Mesodermal cell (in vitro differentiated cells): Measurements from ENCODE around the gene FNIP2.

Experiments used
- H3K27ac ChIP-seq: 2 replicates; pipeline ENCODE4 v1.7.0; 2013; ENCODE audit warnings: mild to moderate bottlenecking, low read depth, low read length, moderate library complexity; ENCODE audit not compliant: severe bottlenecking
- H3K36me3 ChIP-seq: 2 replicates; pipeline ENCODE4 v1.7.1; 2013; ENCODE audit warnings: mild to moderate bottlenecking, low read length, moderate library complexity; ENCODE audit not compliant: control insufficient read depth, insufficient read depth
- H3K4me1 ChIP-seq: one replicate; pipeline ENCODE4 v1.7.1; 2013; ENCODE audit warnings: mild to moderate bottlenecking, low read length; ENCODE audit not compliant: insufficient read depth, control insufficient read depth, poor library complexity, severe bottlenecking
- H3K4me3 ChIP-seq: 2 replicates; pipeline ENCODE4 v1.7.0; 2013; ENCODE audit warnings: low read length, control low read depth, mild to moderate bottlenecking; ENCODE audit not compliant: insufficient read depth, poor library complexity, severe bottlenecking; ENCODE audit errors: extremely low read depth
- H3K9me3 ChIP-seq: 2 replicates; pipeline ENCODE4 v1.7.1; 2013; ENCODE audit warnings: mild to moderate bottlenecking, low read length, moderate library complexity; ENCODE audit not compliant: control insufficient read depth
- WGBS, 2 experiments: methylation state at CpG; one replicate each; pipeline ENCODE4 v1.1.5; 2013; ENCODE audit warnings: missing lambda C conversion rate in 2 of 2; ENCODE audit not compliant: insufficient coverage in 2 of 2; 5-methylcytosine and 5-hydroxymethylcytosine counted together

The FNIP2 gene

GRCh38 chr4:158857951-158858350, 89.1 kb downstream of the FNIP2 start:
- Histone ChIP-seq H3K36me3 (peaks cover 31% of the 10 kb centered on the region), H3K4me1 (no peaks in the 10 kb centered on the region), H3K27ac (no peak overlapping the region), H3K4me3 (no peak overlapping the region), H3K9me3 (no peaks in the 10 kb centered on the region)
- 100% methylated on average over 1 of the region's 1 CpG for WGBS, 2 experiments

- Histone ChIP-seq H3K9me3 (no peaks in the 10 kb centered on the region), H3K36me3 (peaks cover 36% of the 10 kb centered on the region), H3K4me3 (no peak overlapping the region), H3K4me1 (no peaks in the 10 kb centered on the region), H3K27ac (no peak overlapping the region)
- WGBS, 2 experiments: 94 to 100% methylated on average over 3 of the region's 6 CpGs
Observed at GRCh38 chr4:158858410-158859199, 89.8 kb downstream of the FNIP2 start.

- Histone ChIP-seq H3K27ac (no peak overlapping the region), H3K4me3 (no peak overlapping the region), H3K36me3 (peaks cover 36% of the 10 kb centered on the region), H3K4me1 (no peaks in the 10 kb centered on the region), H3K9me3 (no peaks in the 10 kb centered on the region)
- WGBS, 2 experiments: 100% methylated on average over 1 to 2 of the region's 4 CpGs
Observed at GRCh38 chr4:158859661-158860060, 90.8 kb downstream of the FNIP2 start.

DNA sequence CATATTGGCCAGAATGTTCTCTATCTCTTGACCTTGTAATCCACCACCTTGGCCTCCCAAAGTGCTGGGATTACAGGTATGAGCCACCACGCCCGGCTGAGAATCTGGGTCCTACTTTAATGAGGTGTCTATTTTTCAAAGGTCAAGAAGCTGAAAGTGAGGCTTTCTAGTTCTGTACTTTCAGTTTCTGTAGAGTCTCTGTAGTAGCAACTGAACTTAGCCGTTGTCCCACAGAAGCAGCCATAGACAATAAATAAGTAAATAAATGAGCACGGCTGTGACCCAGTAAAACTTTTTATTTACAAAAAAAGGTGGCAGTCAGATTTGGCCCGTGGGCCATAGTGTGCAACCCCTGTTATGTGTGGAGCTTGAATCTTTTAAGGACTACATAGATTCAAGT, 92.0 kb downstream of the FNIP2 start:
- 76% methylated on average over 2 of the region's 5 CpGs; no CpG with 5 or more reads in 1 of the 2 experiments for WGBS, 2 experiments
- no peak overlapping the region for H3K27ac ChIP-seq
- H3K4me1 ChIP-seq: no peaks in the 10 kb centered on the region
- no peaks in the 10 kb centered on the region for H3K9me3 ChIP-seq
- no peak overlapping the region for H3K4me3 ChIP-seq
- peaks cover 36% of the 10 kb centered on the region for H3K36me3 ChIP-seq

DNA sequence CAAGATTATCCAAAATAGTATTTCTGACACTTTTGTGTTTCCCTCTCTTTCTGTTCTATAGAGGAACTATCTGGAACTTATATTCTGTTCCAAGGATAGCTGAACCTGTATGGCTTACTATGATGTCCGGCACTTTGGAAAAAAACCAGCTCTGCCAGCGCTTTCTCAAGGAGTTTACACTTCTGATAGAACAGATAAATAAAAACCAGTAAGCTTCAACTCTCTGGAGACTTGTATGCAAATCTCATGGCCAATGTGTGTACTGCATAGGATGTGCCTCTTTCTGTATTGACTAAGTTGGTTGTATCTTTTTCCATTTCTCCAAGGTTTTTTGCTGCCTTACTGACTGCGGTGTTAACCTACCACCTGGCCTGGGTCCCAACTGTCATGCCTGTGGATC, 92.5 kb downstream of the FNIP2 start:
- no peak overlapping the region for H3K27ac ChIP-seq
- peaks cover 36% of the 10 kb centered on the region for H3K36me3 ChIP-seq
- H3K4me3 ChIP-seq: no peak overlapping the region
- H3K9me3 ChIP-seq: no peaks in the 10 kb centered on the region
- H3K4me1 ChIP-seq: no peaks in the 10 kb centered on the region
- WGBS, 2 experiments: 100% methylated on average over 2 of the region's 3 CpGs; no CpG with 5 or more reads in 1 of the 2 experiments

DNA sequence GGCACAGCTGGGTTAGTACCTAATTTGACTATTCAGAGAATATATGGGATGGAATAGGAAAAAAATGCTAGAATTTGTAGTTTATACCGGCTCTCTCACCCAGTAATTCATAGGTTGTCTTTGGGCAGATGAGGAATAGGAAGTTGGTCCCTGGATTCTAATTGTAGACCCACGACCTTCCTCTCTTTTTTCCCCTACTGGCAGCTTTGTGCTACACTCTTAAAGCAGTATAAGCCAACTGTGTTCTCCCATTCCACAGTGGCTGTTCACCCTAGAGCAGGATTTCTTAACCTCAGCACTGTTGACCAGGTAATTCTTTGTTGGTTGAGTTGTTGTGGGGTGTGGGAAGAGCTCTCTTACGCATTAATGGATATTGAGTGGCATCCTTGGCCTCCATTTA, 92.9 kb downstream of the FNIP2 start:
- H3K36me3 ChIP-seq: peaks cover 33% of the 10 kb centered on the region
- no peak overlapping the region for H3K27ac ChIP-seq
- no peaks in the 10 kb centered on the region for H3K4me1 ChIP-seq
- H3K9me3 ChIP-seq: no peaks in the 10 kb centered on the region
- H3K4me3 ChIP-seq: no peak overlapping the region
- WGBS, 2 experiments: 71 to 80% methylated on average over 1 of the region's 3 CpGs

- no peaks in the 10 kb centered on the region for H3K9me3 ChIP-seq
- H3K36me3 ChIP-seq: peaks cover 46% of the 10 kb centered on the region
- no peak overlapping the region for H3K27ac ChIP-seq
- 95 to 100% methylated on average over 1 to 4 of the region's 5 CpGs for WGBS, 2 experiments
- no peaks in the 10 kb centered on the region for H3K4me1 ChIP-seq
- no peak overlapping the region for H3K4me3 ChIP-seq
Observed at GRCh38 chr4:158863296-158863695, 94.5 kb downstream of the FNIP2 start.

- peaks cover 2% of the 10 kb centered on the region for H3K4me1 ChIP-seq
- peaks cover 48% of the 10 kb centered on the region for H3K36me3 ChIP-seq
- H3K9me3 ChIP-seq: no peaks in the 10 kb centered on the region
- no peak overlapping the region for H3K27ac ChIP-seq
- H3K4me3 ChIP-seq: no peak overlapping the region
- no CpG with 5 or more reads among the region's 5 CpGs for WGBS, 2 experiments
Observed at GRCh38 chr4:158865520-158866177, 96.8 kb downstream of the FNIP2 start.

DNA sequence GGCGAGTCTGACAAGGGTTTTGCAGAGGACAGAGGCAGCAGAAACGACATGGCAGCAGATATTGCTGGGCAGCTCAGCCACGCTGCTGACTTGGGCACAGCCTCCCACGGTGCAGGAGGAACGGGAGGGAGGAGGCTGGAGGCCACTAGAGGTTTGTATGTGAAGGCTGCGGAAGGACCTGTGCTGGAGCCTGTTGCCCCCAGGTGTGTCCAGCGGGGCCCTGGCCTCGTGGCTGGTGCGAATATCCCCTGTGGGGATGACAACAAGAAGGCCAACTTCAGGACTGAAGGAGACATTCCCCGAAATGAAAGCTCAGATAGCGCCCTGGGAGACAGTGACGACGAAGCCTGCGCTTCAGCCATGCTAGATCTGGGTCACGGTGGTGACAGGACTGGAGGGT, 100.2 kb downstream of the FNIP2 start:
- H3K36me3 ChIP-seq: peaks cover 27% of the 10 kb centered on the region
- WGBS, 2 experiments: 90 to 94% methylated on average over 15 of the region's 15 CpGs
- peaks cover 5% of the 10 kb centered on the region for H3K4me1 ChIP-seq
- H3K4me3 ChIP-seq: no peak overlapping the region
- no peak overlapping the region for H3K27ac ChIP-seq
- no peaks in the 10 kb centered on the region for H3K9me3 ChIP-seq

DNA sequence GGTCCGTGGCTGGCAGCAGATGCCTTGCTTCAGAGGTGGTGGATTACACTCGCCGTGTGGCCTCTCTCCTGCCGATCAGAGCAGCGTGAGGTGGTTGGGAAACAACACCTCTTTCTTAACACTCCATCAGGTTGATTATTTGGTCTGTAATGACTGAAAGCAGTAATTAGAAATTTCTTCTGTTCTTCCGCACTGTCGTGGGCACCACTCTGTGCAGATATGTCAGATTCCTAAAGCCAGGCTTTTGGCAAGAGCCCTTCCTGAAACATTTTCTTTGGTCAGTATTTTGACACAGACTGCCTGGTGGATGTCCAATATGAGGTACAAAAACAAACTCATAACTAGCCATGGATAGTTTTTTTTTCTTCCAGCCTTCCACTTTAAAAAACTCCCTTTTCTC, 100.9 kb downstream of the FNIP2 start:
- H3K36me3 ChIP-seq: peaks cover 27% of the 10 kb centered on the region

DNA sequence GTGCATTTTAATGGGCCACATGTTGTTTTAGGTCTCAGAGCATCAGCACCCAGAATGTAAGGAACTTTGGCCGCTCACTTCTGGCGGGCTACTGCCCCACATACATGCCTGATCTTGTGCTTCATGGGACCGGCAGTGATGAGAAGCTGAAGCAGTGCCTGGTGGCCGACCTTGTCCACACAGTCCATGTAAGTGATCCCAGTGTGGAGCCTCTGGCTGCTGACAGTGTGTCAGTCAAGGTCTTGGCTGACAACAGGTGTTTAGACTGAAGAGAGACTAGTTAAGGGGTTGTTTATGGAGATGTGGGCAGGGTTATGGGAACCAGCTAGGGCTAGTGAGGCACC, 101.4 kb downstream of the FNIP2 start:
- WGBS, 2 experiments: 88 to 93% methylated on average over 3 to 4 of the region's 4 CpGs
- H3K36me3 ChIP-seq: peaks cover 27% of the 10 kb centered on the region
- no peak overlapping the region for H3K4me3 ChIP-seq
- no peaks in the 10 kb centered on the region for H3K9me3 ChIP-seq
- H3K4me1 ChIP-seq: peaks cover 5% of the 10 kb centered on the region
- H3K27ac ChIP-seq: no peak overlapping the region

More for the DNA sequence above, 100.9 kb downstream of the FNIP2 start:
- no peak overlapping the region for H3K4me3 ChIP-seq
- WGBS, 2 experiments: 77 to 85% methylated on average over 3 to 5 of the region's 7 CpGs
- H3K4me1 ChIP-seq: peaks cover 5% of the 10 kb centered on the region
- H3K9me3 ChIP-seq: no peaks in the 10 kb centered on the region
- no peak overlapping the region for H3K27ac ChIP-seq
